Measurements from ENCODE around the gene TTC39C.

- TF ChIP-seq, protein P1, sequence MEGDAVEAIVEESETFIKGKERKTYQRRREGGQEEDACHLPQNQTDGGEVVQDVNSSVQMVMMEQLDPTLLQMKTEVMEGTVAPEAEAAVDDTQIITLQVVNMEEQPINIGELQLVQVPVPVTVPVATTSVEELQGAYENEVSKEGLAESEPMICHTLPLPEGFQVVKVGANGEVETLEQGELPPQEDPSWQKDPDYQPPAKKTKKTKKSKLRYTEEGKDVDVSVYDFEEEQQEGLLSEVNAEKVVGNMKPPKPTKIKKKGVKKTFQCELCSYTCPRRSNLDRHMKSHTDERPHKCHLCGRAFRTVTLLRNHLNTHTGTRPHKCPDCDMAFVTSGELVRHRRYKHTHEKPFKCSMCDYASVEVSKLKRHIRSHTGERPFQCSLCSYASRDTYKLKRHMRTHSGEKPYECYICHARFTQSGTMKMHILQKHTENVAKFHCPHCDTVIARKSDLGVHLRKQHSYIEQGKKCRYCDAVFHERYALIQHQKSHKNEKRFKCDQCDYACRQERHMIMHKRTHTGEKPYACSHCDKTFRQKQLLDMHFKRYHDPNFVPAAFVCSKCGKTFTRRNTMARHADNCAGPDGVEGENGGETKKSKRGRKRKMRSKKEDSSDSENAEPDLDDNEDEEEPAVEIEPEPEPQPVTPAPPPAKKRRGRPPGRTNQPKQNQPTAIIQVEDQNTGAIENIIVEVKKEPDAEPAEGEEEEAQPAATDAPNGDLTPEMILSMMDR (IDR thresholded peaks at IDR 0.05), result no peak
- no peak for TF ChIP-seq POLR2A (IDR thresholded peaks at IDR 0.05)
Observed at GRCh38 chr18:24111936-24112335, 97.4 kb downstream of the TTC39C start.
